VCaP (cell line): ENCODE data around the gene TTC22.

Experiments
- H3K27ac ChIP-seq: fragments of 450-650 bp; 2 replicates; pipeline ENCODE4 v1.5.1; 2017
- CTCF ChIP-seq: fragments of 450-650 bp; conservative IDR thresholded peaks from 2 replicates; pipeline ENCODE4 v1.5.1; 2017; ENCODE audit warnings: mild to moderate bottlenecking, moderate library complexity

The TTC22 gene

DNA sequence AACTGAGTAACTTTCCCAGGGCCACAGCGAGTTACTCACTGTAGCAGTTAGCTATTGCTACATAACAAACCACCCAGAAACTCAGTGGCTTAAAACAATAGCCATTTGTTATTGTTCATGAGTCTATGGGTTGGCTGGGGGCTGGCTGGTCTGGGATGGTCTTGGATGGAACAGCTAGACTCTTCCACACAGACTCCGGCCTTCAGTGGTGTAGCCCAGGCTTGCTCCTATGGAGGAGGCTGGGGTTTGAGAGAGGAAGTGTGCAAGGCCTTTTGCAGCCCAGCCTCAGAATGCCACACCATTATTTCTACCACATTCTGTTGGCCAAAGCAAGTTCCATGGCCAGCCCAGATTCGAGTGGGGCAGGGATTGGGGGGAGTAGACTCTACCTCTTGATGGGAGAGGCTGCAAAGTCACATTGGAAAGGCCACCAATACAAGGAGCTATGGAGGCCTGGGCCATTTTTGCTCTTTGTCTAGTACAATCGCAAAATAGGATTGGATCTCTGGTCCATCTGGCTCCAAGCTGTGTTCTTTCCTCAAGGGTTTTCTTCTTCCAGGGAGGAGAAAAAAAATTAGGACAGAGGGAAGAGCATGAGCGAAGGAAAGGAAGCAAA is 37.5 kb upstream of the TTC22 start:
- H3K27ac ChIP-seq: no peak overlapping the region
- no peak for TF ChIP-seq CTCF

DNA sequence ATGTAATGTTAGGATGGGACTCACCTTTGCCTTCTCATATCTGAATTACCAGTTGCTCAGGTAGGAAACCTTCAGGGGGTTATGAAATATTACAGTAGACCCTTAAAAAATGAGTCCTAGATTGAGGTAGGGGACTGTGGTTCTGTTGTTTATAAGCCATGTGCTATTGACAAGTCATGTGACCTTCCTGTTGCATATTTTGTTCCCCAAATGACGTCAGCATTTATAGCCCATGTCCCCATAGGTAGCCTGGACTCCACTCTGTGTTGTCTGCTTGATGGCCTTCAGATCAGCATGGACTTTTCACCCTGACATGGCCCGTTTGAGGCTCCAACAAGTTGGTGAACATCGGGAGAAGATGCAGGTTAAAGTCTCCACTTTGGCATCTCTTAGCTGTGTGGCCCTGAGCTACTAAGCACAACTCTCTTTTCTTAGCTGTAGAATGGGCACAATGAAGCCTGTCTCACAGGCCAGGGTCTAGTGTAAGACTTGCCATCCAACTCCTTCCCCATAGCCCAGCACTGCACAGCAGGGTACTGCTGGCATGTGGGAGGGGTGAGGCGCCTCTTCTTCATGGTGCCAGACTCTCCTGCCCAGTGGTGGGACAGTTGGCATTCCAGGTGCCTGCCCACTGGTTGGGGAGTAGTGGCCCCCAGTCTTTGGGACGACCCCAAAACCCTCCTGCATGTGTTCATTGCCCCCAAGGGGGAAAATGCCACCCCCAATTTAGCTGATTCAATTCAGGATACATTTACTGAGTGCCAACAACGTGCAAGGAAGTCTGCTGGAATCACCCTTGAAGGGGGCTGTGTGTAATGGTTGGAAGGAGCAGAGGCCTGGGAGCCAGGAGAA is 36.1 kb upstream of the TTC22 start:
- H3K27ac ChIP-seq: no peak overlapping the region
- TF ChIP-seq CTCF: no peak

DNA sequence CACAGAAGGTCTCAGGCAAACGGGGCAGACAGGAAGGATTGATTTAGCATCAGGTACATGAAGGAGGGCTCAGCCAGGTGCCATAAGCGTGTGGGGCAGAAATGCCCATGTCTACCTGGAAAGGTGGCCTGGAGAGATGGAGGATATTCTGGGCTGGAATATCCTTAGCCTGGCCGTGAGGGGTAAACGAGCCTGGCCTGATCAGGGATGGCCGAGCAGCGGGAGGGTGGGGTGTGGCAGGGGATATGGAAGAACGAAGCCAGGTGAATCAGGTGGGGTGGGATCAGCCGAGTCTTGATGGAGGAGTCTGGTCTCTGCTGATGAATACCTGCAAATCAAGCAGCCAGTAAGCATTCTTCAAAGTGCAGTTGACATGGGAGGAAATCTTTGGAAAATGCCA is 35.5 kb upstream of the TTC22 start:
- TF ChIP-seq CTCF: no peak

GRCh38 chr1:54835970-54836369 is 34.8 kb upstream of the TTC22 start:
- no peak overlapping the region; the same call in 1 of the 2 replicates for H3K27ac ChIP-seq
- no peak for TF ChIP-seq CTCF

More for the DNA sequence above, 35.5 kb upstream of the TTC22 start:
- no peak overlapping the region for H3K27ac ChIP-seq

- H3K27ac ChIP-seq: peak overlapping the region; percentile 11; the same call in 1 of the 2 replicates
- TF ChIP-seq CTCF: no peak
Observed at GRCh38 chr1:54835131-54835898, 34.2 kb upstream of the TTC22 start.

DNA sequence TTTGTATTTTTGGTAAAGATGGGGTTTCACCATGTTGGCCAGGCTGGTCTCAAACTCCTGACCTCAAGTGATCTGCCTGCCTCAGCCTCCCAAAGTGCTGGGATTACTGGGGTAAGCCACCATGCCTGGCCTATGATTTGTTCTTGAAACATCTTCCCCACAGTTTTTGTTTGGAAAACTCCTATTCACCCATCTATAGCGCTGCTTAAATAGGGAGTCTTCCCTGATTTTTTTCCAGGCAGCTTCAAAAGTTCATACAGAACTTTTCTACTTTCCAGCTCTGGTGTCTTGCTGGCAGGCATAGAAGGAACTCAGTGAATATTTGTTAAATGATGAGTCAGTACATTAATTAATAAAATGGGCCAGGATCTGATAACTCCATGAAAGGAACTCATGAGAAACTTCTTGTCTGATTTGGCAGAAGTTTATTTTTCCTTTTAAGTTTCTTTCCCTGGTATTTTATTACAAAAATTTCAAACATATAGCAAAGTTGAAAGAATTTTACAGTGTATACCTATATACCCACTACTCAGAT is 33.0 kb upstream of the TTC22 start:
- TF ChIP-seq CTCF: no peak
- H3K27ac ChIP-seq: no peak overlapping the region

- TF ChIP-seq CTCF: no peak
- H3K27ac ChIP-seq: no peak overlapping the region
Observed at GRCh38 chr1:54833121-54833520, 32.0 kb upstream of the TTC22 start.
